ENCODE results near the gene NHS.
A peak's percentile ranks its signal among the peaks of the same experiment; 100 is the strongest.

Gene NHS

GRCh38 chrX:17414027-17414658, 39.1 kb downstream of the NHS start:
- Histone ChIP-seq H3K36me3 (ENCODE audit: insufficient read depth, low read length) (no peaks in the 10 kb centered on the region), H3K4me1 (ENCODE audit: insufficient read depth, low read length) (peaks cover 52% of the 10 kb centered on the region), H3K9ac (ENCODE audit: low read depth, low read length) (no peak overlapping the region), H3K9me3 (ENCODE audit: control insufficient read depth, insufficient read depth, low read length) (no peaks in the 10 kb centered on the region)

DNA sequence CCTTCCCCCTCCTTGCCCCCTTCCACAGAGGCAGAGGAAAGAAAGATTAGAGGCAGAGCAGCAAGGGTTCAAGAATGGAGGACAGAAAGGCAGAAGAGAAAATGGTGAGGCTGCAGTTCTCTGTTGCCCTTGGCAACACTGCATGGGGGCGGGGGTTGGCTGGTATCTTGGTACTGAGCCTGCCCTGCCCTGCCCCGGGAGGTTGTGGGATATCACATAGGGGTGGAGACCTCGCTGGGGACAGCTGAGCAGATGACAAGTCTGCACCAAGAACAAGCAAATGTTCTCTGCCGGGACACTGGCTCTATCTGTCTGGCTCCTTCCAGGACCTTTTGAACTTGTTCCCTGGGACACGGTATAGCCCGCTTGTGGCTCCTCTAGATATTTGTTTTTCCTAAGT, 39.8 kb downstream of the NHS start:
- H3K9ac ChIP-seq (ENCODE audit: low read depth, low read length), result peak overlapping the region; percentile 6; the same call in 1 of the 2 replicates
- no peaks in the 10 kb centered on the region for H3K36me3 ChIP-seq (ENCODE audit: insufficient read depth, low read length)
- H3K4me1 ChIP-seq (ENCODE audit: insufficient read depth, low read length), result peaks cover 46% of the 10 kb centered on the region

GRCh38 chrX:17415242-17415810, 40.3 kb downstream of the NHS start:
- Histone ChIP-seq H3K9ac (ENCODE audit: low read depth, low read length) (peak overlapping the region; percentile 6; the same call in 1 of the 2 replicates), H3K9me3 (ENCODE audit: control insufficient read depth, insufficient read depth, low read length) (no peaks in the 10 kb centered on the region), H3K36me3 (ENCODE audit: insufficient read depth, low read length) (no peaks in the 10 kb centered on the region), H3K4me1 (ENCODE audit: insufficient read depth, low read length) (peaks cover 41% of the 10 kb centered on the region)

More for the DNA sequence above, 39.8 kb downstream of the NHS start:
- H3K9me3 ChIP-seq (ENCODE audit: control insufficient read depth, insufficient read depth, low read length), result no peaks in the 10 kb centered on the region

GRCh38 chrX:17417372-17417771, 42.4 kb downstream of the NHS start:
- H3K4me1 ChIP-seq (ENCODE audit: insufficient read depth, low read length), result peaks cover 38% of the 10 kb centered on the region
- H3K9ac ChIP-seq (ENCODE audit: low read depth, low read length), result no peak overlapping the region
- H3K36me3 ChIP-seq (ENCODE audit: insufficient read depth, low read length), result no peaks in the 10 kb centered on the region
- H3K9me3 ChIP-seq (ENCODE audit: control insufficient read depth, insufficient read depth, low read length), result no peaks in the 10 kb centered on the region

GRCh38 chrX:17425136-17425535, 50.1 kb downstream of the NHS start:
- Histone ChIP-seq H3K9me3 (ENCODE audit: control insufficient read depth, insufficient read depth, low read length) (no peaks in the 10 kb centered on the region), H3K36me3 (ENCODE audit: insufficient read depth, low read length) (no peaks in the 10 kb centered on the region), H3K9ac (ENCODE audit: low read depth, low read length) (no peak overlapping the region), H3K4me1 (ENCODE audit: insufficient read depth, low read length) (no peaks in the 10 kb centered on the region)

- H3K9me3 ChIP-seq (ENCODE audit: control insufficient read depth, insufficient read depth, low read length), result no peaks in the 10 kb centered on the region
- H3K9ac ChIP-seq (ENCODE audit: low read depth, low read length), result no peak overlapping the region
- H3K4me1 ChIP-seq (ENCODE audit: insufficient read depth, low read length), result no peaks in the 10 kb centered on the region
- H3K36me3 ChIP-seq (ENCODE audit: insufficient read depth, low read length), result no peaks in the 10 kb centered on the region
Measured at GRCh38 chrX:17425551-17425950, 50.6 kb downstream of the NHS start.

DNA sequence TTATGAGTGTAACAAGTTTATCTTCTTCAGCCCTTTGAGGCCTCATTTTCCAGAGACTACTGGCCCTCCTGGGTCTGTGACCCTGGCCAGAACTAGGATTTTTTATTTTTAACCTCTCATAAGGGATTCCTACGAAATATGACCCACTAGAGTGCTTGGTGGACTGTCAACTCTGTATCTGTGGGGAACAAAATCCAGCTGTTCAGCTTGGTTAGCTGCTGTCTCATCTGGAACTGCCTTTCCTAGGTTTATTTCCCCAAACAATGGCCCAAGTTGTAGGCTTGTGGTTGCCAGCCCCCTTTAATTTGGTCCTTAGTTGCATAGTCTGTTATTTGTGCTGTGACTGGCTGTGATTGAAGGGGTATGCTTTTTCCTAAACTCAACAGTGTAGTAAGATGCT, 56.2 kb downstream of the NHS start:
- no peak overlapping the region for H3K9ac ChIP-seq (ENCODE audit: low read depth, low read length)
- no peaks in the 10 kb centered on the region for H3K9me3 ChIP-seq (ENCODE audit: control insufficient read depth, insufficient read depth, low read length)
- H3K36me3 ChIP-seq (ENCODE audit: insufficient read depth, low read length), result no peaks in the 10 kb centered on the region
- H3K4me1 ChIP-seq (ENCODE audit: insufficient read depth, low read length), result peaks cover 10% of the 10 kb centered on the region

GRCh38 chrX:17432158-17432557, 57.2 kb downstream of the NHS start:
- Histone ChIP-seq H3K9me3 (ENCODE audit: control insufficient read depth, insufficient read depth, low read length) (no peaks in the 10 kb centered on the region), H3K4me1 (ENCODE audit: insufficient read depth, low read length) (peaks cover 10% of the 10 kb centered on the region), H3K36me3 (ENCODE audit: insufficient read depth, low read length) (no peaks in the 10 kb centered on the region), H3K9ac (ENCODE audit: low read depth, low read length) (no peak overlapping the region)

DNA sequence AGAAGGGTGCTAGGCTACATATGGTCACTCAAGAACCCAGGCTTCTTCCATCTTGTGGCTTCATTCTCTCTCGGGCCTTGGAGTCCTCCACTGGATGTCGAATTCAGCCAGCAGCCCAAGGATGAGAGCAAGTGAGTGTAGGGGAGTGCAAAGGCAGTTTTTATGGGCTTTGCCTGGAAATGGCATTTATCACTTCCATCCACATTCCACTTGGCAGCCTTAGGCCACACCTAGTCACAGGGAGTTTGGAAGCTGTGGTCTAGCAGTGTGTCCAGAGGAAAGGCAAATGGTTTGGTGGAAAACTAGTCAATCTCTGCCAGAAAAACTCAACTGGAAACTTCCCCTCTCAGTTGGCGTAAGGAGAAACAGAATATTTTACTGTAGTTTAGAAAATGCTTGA, 59.0 kb downstream of the NHS start:
- H3K9me3 ChIP-seq (ENCODE audit: control insufficient read depth, insufficient read depth, low read length), result no peaks in the 10 kb centered on the region
- no peak overlapping the region for H3K9ac ChIP-seq (ENCODE audit: low read depth, low read length)
- H3K36me3 ChIP-seq (ENCODE audit: insufficient read depth, low read length), result no peaks in the 10 kb centered on the region
- H3K4me1 ChIP-seq (ENCODE audit: insufficient read depth, low read length), result peaks cover 23% of the 10 kb centered on the region

- Histone ChIP-seq H3K9me3 (ENCODE audit: control insufficient read depth, insufficient read depth, low read length) (no peaks in the 10 kb centered on the region), H3K9ac (ENCODE audit: low read depth, low read length) (no peak overlapping the region), H3K4me1 (ENCODE audit: insufficient read depth, low read length) (peaks cover 23% of the 10 kb centered on the region), H3K36me3 (ENCODE audit: insufficient read depth, low read length) (no peaks in the 10 kb centered on the region)
Measured at GRCh38 chrX:17435476-17435875, 60.5 kb downstream of the NHS start.

DNA sequence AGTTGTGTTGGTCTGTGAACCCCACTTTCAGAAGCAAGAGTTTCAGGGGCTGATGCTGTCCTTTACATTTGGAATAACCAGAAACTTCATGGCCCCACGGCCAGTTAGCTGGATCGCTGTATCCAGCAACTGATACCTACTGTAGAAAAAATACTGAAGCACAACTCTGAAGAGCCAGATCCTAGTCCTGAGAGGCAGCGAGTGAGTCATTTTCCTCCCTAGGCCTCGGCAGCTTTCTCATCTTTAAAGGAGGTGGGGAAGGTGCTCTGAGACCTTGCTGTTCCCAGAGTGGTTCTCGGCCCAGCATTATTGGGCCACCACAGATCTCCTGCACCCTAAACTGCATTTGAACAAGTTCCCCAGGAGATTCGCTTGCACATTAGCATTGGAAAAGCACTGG, 63.2 kb downstream of the NHS start:
- H3K9me3 ChIP-seq (ENCODE audit: control insufficient read depth, insufficient read depth, low read length), result no peaks in the 10 kb centered on the region
- H3K4me1 ChIP-seq (ENCODE audit: insufficient read depth, low read length), result peaks cover 23% of the 10 kb centered on the region
- H3K36me3 ChIP-seq (ENCODE audit: insufficient read depth, low read length), result no peaks in the 10 kb centered on the region
- H3K9ac ChIP-seq (ENCODE audit: low read depth, low read length), result no peak overlapping the region

DNA sequence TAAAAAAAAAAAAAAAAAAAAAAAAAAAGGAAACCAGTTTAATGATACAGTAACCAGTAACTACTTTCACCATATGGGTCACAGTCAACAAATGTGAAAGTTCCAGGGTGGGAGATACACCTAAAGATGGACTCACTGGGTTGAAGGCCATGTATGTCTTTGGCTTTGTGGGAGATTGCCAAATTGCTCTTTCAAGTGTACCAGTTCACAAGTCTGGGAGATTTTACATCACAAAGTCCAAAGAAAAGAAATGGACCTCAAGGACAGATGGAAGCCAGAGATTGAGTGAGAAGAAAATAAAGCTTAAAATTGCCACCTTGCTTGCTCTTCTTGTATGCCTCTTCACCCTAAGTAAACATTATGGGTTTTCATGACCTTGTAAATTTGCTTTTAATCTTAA, 65.3 kb downstream of the NHS start:
- H3K4me1 ChIP-seq (ENCODE audit: insufficient read depth, low read length), result peaks cover 31% of the 10 kb centered on the region
- H3K9me3 ChIP-seq (ENCODE audit: control insufficient read depth, insufficient read depth, low read length), result no peaks in the 10 kb centered on the region
- H3K36me3 ChIP-seq (ENCODE audit: insufficient read depth, low read length), result no peaks in the 10 kb centered on the region
- no peak overlapping the region for H3K9ac ChIP-seq (ENCODE audit: low read depth, low read length)

GRCh38 chrX:17440836-17441235, 65.8 kb downstream of the NHS start:
- no peak overlapping the region for H3K9ac ChIP-seq (ENCODE audit: low read depth, low read length)
- H3K4me1 ChIP-seq (ENCODE audit: insufficient read depth, low read length), result peaks cover 26% of the 10 kb centered on the region
- no peaks in the 10 kb centered on the region for H3K9me3 ChIP-seq (ENCODE audit: control insufficient read depth, insufficient read depth, low read length)
- H3K36me3 ChIP-seq (ENCODE audit: insufficient read depth, low read length), result no peaks in the 10 kb centered on the region

- no peaks in the 10 kb centered on the region for H3K9me3 ChIP-seq (ENCODE audit: control insufficient read depth, insufficient read depth, low read length)
- no peak overlapping the region for H3K9ac ChIP-seq (ENCODE audit: low read depth, low read length)
- H3K36me3 ChIP-seq (ENCODE audit: insufficient read depth, low read length), result no peaks in the 10 kb centered on the region
- peaks cover 24% of the 10 kb centered on the region for H3K4me1 ChIP-seq (ENCODE audit: insufficient read depth, low read length)
Measured at GRCh38 chrX:17441965-17442364, 67.0 kb downstream of the NHS start.

DNA sequence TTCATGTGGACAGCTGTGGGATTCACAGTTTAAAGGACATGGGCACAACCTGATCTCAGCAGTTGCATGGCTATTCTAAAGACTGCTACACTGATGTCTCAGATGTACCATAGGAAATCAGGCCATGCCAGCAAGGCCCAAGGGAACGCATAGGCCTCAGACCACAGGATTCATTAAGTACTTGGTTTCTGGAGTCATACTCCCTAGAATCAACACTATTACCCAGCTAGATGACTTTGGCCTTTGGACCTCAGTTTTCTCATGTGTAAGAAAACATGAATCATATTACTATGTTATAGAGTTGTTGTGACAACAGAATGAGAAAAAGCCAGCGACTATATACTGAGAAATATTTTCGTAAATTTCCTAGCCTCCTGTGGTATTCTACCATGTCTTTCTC, 67.9 kb downstream of the NHS start:
- no peaks in the 10 kb centered on the region for H3K36me3 ChIP-seq (ENCODE audit: insufficient read depth, low read length)
- no peak overlapping the region for H3K9ac ChIP-seq (ENCODE audit: low read depth, low read length)
- H3K9me3 ChIP-seq (ENCODE audit: control insufficient read depth, insufficient read depth, low read length), result no peaks in the 10 kb centered on the region
- H3K4me1 ChIP-seq (ENCODE audit: insufficient read depth, low read length), result peaks cover 16% of the 10 kb centered on the region

Data from ES-I3 (cell line).